ENCODE data around the gene CFAP97D1. TPM values are rescaled to one million over a fixed set of nuclear protein-coding genes. Genes with fewer than 3 reads are reported as not detected.

Gene CFAP97D1
- total and polyA plus RNA-seq, 2 experiments from 2014 or later = 0.07 to 0.10 TPM

- H3K27ac ChIP-seq (ENCODE audit: low read depth) = no peak overlapping the region
- H3K9me2 ChIP-seq (ENCODE audit: insufficient read depth) = no peaks in the 10 kb centered on the region
- Mint-ChIP-seq H3K27me3 (ENCODE audit: insufficient read depth, low read depth, poor library complexity) (peaks cover 3% of the 10 kb centered on the region), H3K36me3 (ENCODE audit: low read depth) (peaks cover 26% of the 10 kb centered on the region; the same call in 2 of the 3 replicates), H3K4me3 (no peak overlapping the region), H3K4me1 (peaks cover 39% of the 10 kb centered on the region), H3K9me3 (peaks cover 37% of the 10 kb centered on the region), H3K27ac (no peak overlapping the region)
- ATAC-seq (no peak), DNase-seq (ENCODE audit: low spot score) (no peak)
- peaks cover 2% of the 10 kb centered on the region; the same call in 1 of the 2 replicates for H3K36me3 ChIP-seq (ENCODE audit: insufficient read depth)
- H3K4me1 ChIP-seq (ENCODE audit: insufficient read depth) = peaks cover 37% of the 10 kb centered on the region
- H3K27me3 ChIP-seq (ENCODE audit: insufficient read depth) = no peaks in the 10 kb centered on the region
- no peak overlapping the region for H2AFZ ChIP-seq
- no peak overlapping the region for H3K4me2 ChIP-seq
- H3K79me2 ChIP-seq (replicated peaks; ENCODE audit: insufficient read depth) = no peaks in the 10 kb centered on the region
- H3F3A ChIP-seq (replicated peaks; ENCODE audit: low read depth) = no peaks in the 10 kb centered on the region; the same call in 1 of the 2 replicates
- H3K4me3 ChIP-seq = no peak overlapping the region
- no peak for TF ChIP-seq CTCF (conservative IDR thresholded peaks at IDR 0.05; ENCODE audit: low read depth in 2 of 2)
- TF ChIP-seq ZNF114 (CRISPR knock-in tag; IDR thresholded peaks at IDR 0.05) = no peak
- TF ChIP-seq EZH2phosphoT487 (IDR thresholded peaks at IDR 0.05; ENCODE audit: unreplicated experiment) = no peak
- TF ChIP-seq STAT1 (IDR thresholded peaks at IDR 0.05; ENCODE audit: unreplicated experiment) = no peak
- TF ChIP-seq ETS1 (IDR thresholded peaks at IDR 0.05) = no peak
- no peak for TF ChIP-seq NANOG (IDR thresholded peaks at IDR 0.05; ENCODE audit: borderline replicate concordance)
- no peak for TF ChIP-seq CREB1 (CRISPR knock-in tag; IDR thresholded peaks at IDR 0.05; ENCODE audit: low read depth)
- TF ChIP-seq EZH2 (IDR thresholded peaks at IDR 0.05; ENCODE audit: low read depth, unreplicated experiment) = no peak
- TF ChIP-seq POLR2AphosphoS5 (IDR thresholded peaks at IDR 0.05; ENCODE audit: low read depth) = no peak
- TF ChIP-seq REST (IDR thresholded peaks at IDR 0.05; ENCODE audit: unreplicated experiment) = no peak
- no peak for TF ChIP-seq ZNF462 (CRISPR knock-in tag; IDR thresholded peaks at IDR 0.05)
- no peak for TF ChIP-seq JUNB (IDR thresholded peaks at IDR 0.05; ENCODE audit: unreplicated experiment)
- no peak for TF ChIP-seq ZNF331 (CRISPR knock-in tag; IDR thresholded peaks at IDR 0.05; ENCODE audit: low read depth)
- H4K20me1 ChIP-seq (replicated peaks; ENCODE audit: insufficient read depth) = no peaks in the 10 kb centered on the region
These were observed 20.5 kb downstream of the CFAP97D1 start for GRCh38 chr17:43800736-43801135.

Measured in GM23338 (cell line).